ENCODE results near the gene DNAAF6. TPM values are rescaled to one million over a fixed set of nuclear protein-coding genes. Genes with fewer than 3 reads are reported as not detected.

Gene DNAAF6
- total and polyA plus RNA-seq, 2 donors (not counting 3 experiments of a cell fraction or from before 2014, with no cell fraction given), result not detected

- Histone ChIP-seq H3K9ac (replicated peaks; ENCODE audit: extremely low read depth, insufficient read depth, low read length) (no peak overlapping the region), H3K9me3 (replicated peaks; ENCODE audit: control insufficient read depth, insufficient read depth, low read length) (no peaks in the 10 kb centered on the region), H3K36me3 (ENCODE audit: control insufficient read depth in 2 of 2, extremely low read depth in 1 of 2, insufficient read depth in 2 of 2, low read length in 2 of 2) (no peaks in the 10 kb centered on the region), H3K4me1 (ENCODE audit: control insufficient read depth, extremely low read depth, insufficient read depth, low read length) (no peaks in the 10 kb centered on the region), H3K79me2 (ENCODE audit: control insufficient read depth, insufficient read depth, low read length) (no peaks in the 10 kb centered on the region), H3K27ac (ENCODE audit: insufficient read depth, low read depth, low read length) (no peak overlapping the region), H4K20me1 (replicated peaks; ENCODE audit: control insufficient read depth, extremely low read depth, insufficient read depth, low read length) (no peaks in the 10 kb centered on the region), H3K4me2 (ENCODE audit: insufficient read depth, low read length) (no peak overlapping the region), H2AFZ (ENCODE audit: low read depth, low read length) (no peak overlapping the region), H3K4me3 (replicated peaks in 1 of 3; ENCODE audit: insufficient read depth in 1 of 3, low read depth in 1 of 3, low read length in 3 of 3) (no peak overlapping the region), H3K27me3 (ENCODE audit: control insufficient read depth in 2 of 2, insufficient read depth in 2 of 2, low read length in 2 of 2) (no peaks in the 10 kb centered on the region), H3K9me1 (replicated peaks; ENCODE audit: control insufficient read depth, extremely low read depth, insufficient read depth, low read length) (no peaks in the 10 kb centered on the region)
- intact Hi-C loops (cut with micrococcal nuclease) (no loop called here), dilution Hi-C loops (cut with MboI; ENCODE audit: extremely low pct_ligation_motif_present, low sequenced_read_pairs) (no loop called here)
- POLR2A ChIA-PET, result no interaction called here
- FAIRE-seq (no peak), DNase-seq (ENCODE audit: low read depth, low spot score) (no peak)
- no TSS peak for BruUV-seq (replicated peaks)
- no peak for TF ChIP-seq MAX (IDR thresholded peaks at IDR 0.05; ENCODE audit: insufficient read depth, insufficient read length)
- TF ChIP-seq GATA2 (IDR thresholded peaks at IDR 0.05; ENCODE audit: insufficient read depth, insufficient read length, low read depth, low read length), result no peak
- no peak for TF ChIP-seq POLR2A (IDR thresholded peaks at IDR 0.05; ENCODE audit: low read depth, low read length)
- no peak for TF ChIP-seq EZH2 (IDR thresholded peaks at IDR 0.05; ENCODE audit: borderline replicate concordance, low read depth, low read length, severe bottlenecking)
- no peak for TF ChIP-seq CTCF (IDR thresholded peaks at IDR 0.05; ENCODE audit: extremely low read depth in 1 of 2, insufficient read depth in 1 of 2, low read depth in 1 of 2, low read length in 2 of 2)
- no peak for TF ChIP-seq MYC (IDR thresholded peaks at IDR 0.05; ENCODE audit: low read depth, low read length)
- TF ChIP-seq FOS (IDR thresholded peaks at IDR 0.05; ENCODE audit: borderline replicate concordance, insufficient read depth, low read length), result no peak
- no peak for TF ChIP-seq POLR2AphosphoS5 (IDR thresholded peaks at IDR 0.05; ENCODE audit: insufficient read depth, low read depth, low read length)
- TF ChIP-seq JUN (IDR thresholded peaks at IDR 0.05; ENCODE audit: borderline replicate concordance, insufficient read depth, insufficient read length, low read depth), result no peak
- CTCF ChIA-PET, result no interaction called here
Measured at GRCh38 chrX:107199491-107199890, 6.9 kb upstream of the DNAAF6 start.

Data from endothelial cell of umbilical vein (primary cell).